IPS-18a (cell line): ENCODE data around the gene PLSCR1.
"Not testable (repeated sequence)": the region's sequence is repeated elsewhere in the genome, so short reads cannot be mapped to it uniquely, and the experiment has no call there.

ENCODE experiments used
- H3K27ac ChIP-seq: one replicate; pipeline ENCODE4 v1.5.1; 2013; ENCODE audit warnings: low read length
- H3K27me3 ChIP-seq: one replicate; pipeline ENCODE4 v1.6.1; 2013; ENCODE audit warnings: mild to moderate bottlenecking, low read length; ENCODE audit not compliant: control insufficient read depth, insufficient read depth
- H3K36me3 ChIP-seq: one replicate; pipeline ENCODE4 v1.6.1; 2013; ENCODE audit warnings: low read depth, low read length; ENCODE audit not compliant: control insufficient read depth
- H3K4me1 ChIP-seq: one replicate; pipeline ENCODE4 v1.6.1; 2013; ENCODE audit warnings: low read depth, low read length; ENCODE audit not compliant: control insufficient read depth
- H3K4me3 ChIP-seq: one replicate; pipeline ENCODE4 v1.5.1; 2013; ENCODE audit warnings: low read length
- H3K9ac ChIP-seq: one replicate; pipeline ENCODE4 v1.6.1; 2013; ENCODE audit warnings: mild to moderate bottlenecking, low read length, moderate library complexity
- H3K9me3 ChIP-seq: one replicate; pipeline ENCODE4 v1.6.1; 2013; ENCODE audit warnings: low read depth, low read length; ENCODE audit not compliant: control insufficient read depth

Gene PLSCR1

GRCh38 chr3:146532406-146532805 is 12.0 kb downstream of the PLSCR1 start:
- peaks cover 29% of the 10 kb centered on the region for H3K4me1 ChIP-seq
- H3K27ac ChIP-seq, result no peak overlapping the region
- no peaks in the 10 kb centered on the region for H3K9me3 ChIP-seq
- no peaks in the 10 kb centered on the region for H3K27me3 ChIP-seq
- no peak overlapping the region for H3K9ac ChIP-seq
- H3K36me3 ChIP-seq, result peaks cover 3% of the 10 kb centered on the region
- H3K4me3 ChIP-seq, result peak overlapping the region; percentile 21

DNA sequence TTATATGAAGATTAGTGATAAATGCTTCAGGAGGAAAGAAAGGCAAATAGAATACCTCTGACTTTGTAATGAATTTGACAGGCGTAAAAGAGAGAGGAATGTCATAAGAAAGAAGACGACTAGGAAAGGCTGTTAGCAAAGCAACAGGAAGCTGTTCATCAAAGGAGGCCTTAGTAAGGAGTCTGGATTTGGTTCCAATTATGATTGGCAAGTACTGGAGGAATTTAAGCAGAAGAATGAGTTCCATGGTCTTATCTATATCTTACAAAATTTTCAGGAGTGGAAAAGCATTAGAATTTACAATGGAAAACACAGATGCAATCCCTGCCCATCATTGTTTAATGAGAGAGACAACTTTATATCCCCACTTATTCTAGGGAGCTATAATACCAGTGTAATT is 13.8 kb downstream of the PLSCR1 start:
- no peaks in the 10 kb centered on the region for H3K9me3 ChIP-seq
- no peak overlapping the region for H3K27ac ChIP-seq
- no peaks in the 10 kb centered on the region for H3K27me3 ChIP-seq
- no peak overlapping the region for H3K4me3 ChIP-seq
- H3K36me3 ChIP-seq, result peaks cover 3% of the 10 kb centered on the region
- no peak overlapping the region for H3K9ac ChIP-seq
- H3K4me1 ChIP-seq, result peaks cover 26% of the 10 kb centered on the region

- no peak overlapping the region for H3K4me3 ChIP-seq
- H3K9ac ChIP-seq, result no peak overlapping the region
- no peaks in the 10 kb centered on the region for H3K9me3 ChIP-seq
- H3K27ac ChIP-seq, result no peak overlapping the region
- H3K4me1 ChIP-seq, result peaks cover 23% of the 10 kb centered on the region
- H3K27me3 ChIP-seq, result no peaks in the 10 kb centered on the region
- H3K36me3 ChIP-seq, result peaks cover 3% of the 10 kb centered on the region
Measured at GRCh38 chr3:146529021-146529420, 15.4 kb downstream of the PLSCR1 start.

GRCh38 chr3:146524961-146525360 is 19.4 kb downstream of the PLSCR1 start:
- no peaks in the 10 kb centered on the region for H3K36me3 ChIP-seq
- H3K4me1 ChIP-seq, result peaks cover 21% of the 10 kb centered on the region
- H3K9me3 ChIP-seq, result no peaks in the 10 kb centered on the region
- no peak overlapping the region for H3K4me3 ChIP-seq
- H3K9ac ChIP-seq, result no peak overlapping the region
- no peak overlapping the region for H3K27ac ChIP-seq
- no peaks in the 10 kb centered on the region for H3K27me3 ChIP-seq

- H3K9ac ChIP-seq, result no peak overlapping the region
- H3K4me3 ChIP-seq, result no peak overlapping the region
- H3K27ac ChIP-seq, result no peak overlapping the region
- no peaks in the 10 kb centered on the region for H3K36me3 ChIP-seq
- peaks cover 21% of the 10 kb centered on the region for H3K4me1 ChIP-seq
- H3K9me3 ChIP-seq, result no peaks in the 10 kb centered on the region
- no peaks in the 10 kb centered on the region for H3K27me3 ChIP-seq
Measured at GRCh38 chr3:146523531-146523930, 20.9 kb downstream of the PLSCR1 start.

- not testable (repeated sequence) for H3K36me3 ChIP-seq
- H3K4me1 ChIP-seq, result peaks cover 21% of the 10 kb centered on the region
- peak overlapping the region; percentile 28 for H3K4me3 ChIP-seq
Measured at GRCh38 chr3:146522174-146523158, 21.9 kb downstream of the PLSCR1 start.

DNA sequence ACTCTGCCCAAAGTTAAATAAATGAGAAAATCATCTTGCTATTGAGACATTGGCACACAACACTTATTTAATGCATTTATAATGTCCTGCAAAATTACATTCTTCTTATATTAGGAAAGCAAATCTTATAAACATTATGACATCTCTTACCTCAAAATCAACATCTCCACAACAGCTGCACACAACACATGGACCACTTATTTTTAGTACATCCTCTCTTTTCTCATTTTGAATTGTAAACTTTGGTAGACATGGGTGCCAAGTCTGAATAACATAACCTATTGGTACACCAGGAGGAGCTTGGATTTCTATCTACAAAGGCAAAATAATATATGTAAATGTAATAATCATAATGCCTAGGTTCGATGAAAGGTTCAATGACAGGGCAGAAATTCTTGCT is 23.0 kb downstream of the PLSCR1 start:
- no peaks in the 10 kb centered on the region for H3K36me3 ChIP-seq
- H3K9ac ChIP-seq, result no peak overlapping the region
- peaks cover 21% of the 10 kb centered on the region for H3K4me1 ChIP-seq
- no peaks in the 10 kb centered on the region for H3K9me3 ChIP-seq
- H3K27me3 ChIP-seq, result no peaks in the 10 kb centered on the region
- no peak overlapping the region for H3K4me3 ChIP-seq
- no peak overlapping the region for H3K27ac ChIP-seq

More at GRCh38 chr3:146522174-146523158, 21.9 kb downstream of the PLSCR1 start:
- H3K9me3 ChIP-seq, H3K9ac ChIP-seq, H3K27me3 ChIP-seq, H3K27ac ChIP-seq: not testable (repeated sequence)

GRCh38 chr3:146519810-146520209 is 24.6 kb downstream of the PLSCR1 start:
- no peaks in the 10 kb centered on the region for H3K36me3 ChIP-seq
- peaks cover 17% of the 10 kb centered on the region for H3K4me1 ChIP-seq
- no peak overlapping the region for H3K4me3 ChIP-seq
- no peak overlapping the region for H3K27ac ChIP-seq
- no peak overlapping the region for H3K9ac ChIP-seq
- no peaks in the 10 kb centered on the region for H3K9me3 ChIP-seq
- no peaks in the 10 kb centered on the region for H3K27me3 ChIP-seq

DNA sequence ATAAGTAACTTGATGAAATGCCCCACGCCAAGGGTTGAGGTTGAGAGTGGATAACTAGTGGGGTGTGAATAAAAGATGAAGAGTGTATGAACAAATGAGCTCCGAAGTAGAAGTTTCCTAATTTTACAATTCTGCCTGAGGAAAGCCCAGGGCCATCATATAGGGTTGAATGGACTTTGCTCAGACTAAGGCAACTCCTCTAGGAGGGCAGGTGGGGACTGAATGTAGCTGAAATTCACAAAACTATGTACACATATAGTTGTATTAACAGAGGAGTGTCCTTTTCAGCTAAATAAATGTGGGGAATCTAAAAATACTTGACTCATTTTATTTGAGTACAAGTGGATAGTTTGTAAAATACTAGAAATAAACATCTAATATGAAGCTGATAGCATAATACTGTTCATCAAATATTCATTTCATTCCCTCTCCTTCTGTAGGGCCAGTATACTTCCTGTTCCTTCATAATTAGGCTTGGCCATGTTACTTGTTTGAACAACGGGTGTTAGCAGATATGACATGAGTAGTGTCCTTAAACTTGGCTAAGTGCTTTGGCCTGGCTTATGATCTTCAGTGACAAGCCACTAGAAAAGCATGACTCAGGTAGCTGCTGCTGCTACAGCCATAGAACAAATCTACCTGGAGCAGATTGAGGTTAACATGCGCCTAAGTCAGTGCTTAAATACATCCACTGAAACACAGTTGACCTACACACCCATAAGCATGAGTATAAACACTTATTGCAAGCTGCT is 26.5 kb downstream of the PLSCR1 start:
- H3K4me3 ChIP-seq, result no peak overlapping the region
- no peaks in the 10 kb centered on the region for H3K27me3 ChIP-seq
- H3K27ac ChIP-seq, result no peak overlapping the region
- H3K4me1 ChIP-seq, result peaks cover 15% of the 10 kb centered on the region
- H3K36me3 ChIP-seq, result no peaks in the 10 kb centered on the region
- no peaks in the 10 kb centered on the region for H3K9me3 ChIP-seq
- no peak overlapping the region for H3K9ac ChIP-seq

GRCh38 chr3:146513386-146514051 is 30.9 kb downstream of the PLSCR1 start:
- no peaks in the 10 kb centered on the region for H3K9me3 ChIP-seq
- no peaks in the 10 kb centered on the region for H3K27me3 ChIP-seq
- H3K36me3 ChIP-seq, result no peaks in the 10 kb centered on the region
- H3K9ac ChIP-seq, result no peak overlapping the region
- no peak overlapping the region for H3K27ac ChIP-seq
- no peak overlapping the region for H3K4me3 ChIP-seq
- H3K4me1 ChIP-seq, result peaks cover 15% of the 10 kb centered on the region

DNA sequence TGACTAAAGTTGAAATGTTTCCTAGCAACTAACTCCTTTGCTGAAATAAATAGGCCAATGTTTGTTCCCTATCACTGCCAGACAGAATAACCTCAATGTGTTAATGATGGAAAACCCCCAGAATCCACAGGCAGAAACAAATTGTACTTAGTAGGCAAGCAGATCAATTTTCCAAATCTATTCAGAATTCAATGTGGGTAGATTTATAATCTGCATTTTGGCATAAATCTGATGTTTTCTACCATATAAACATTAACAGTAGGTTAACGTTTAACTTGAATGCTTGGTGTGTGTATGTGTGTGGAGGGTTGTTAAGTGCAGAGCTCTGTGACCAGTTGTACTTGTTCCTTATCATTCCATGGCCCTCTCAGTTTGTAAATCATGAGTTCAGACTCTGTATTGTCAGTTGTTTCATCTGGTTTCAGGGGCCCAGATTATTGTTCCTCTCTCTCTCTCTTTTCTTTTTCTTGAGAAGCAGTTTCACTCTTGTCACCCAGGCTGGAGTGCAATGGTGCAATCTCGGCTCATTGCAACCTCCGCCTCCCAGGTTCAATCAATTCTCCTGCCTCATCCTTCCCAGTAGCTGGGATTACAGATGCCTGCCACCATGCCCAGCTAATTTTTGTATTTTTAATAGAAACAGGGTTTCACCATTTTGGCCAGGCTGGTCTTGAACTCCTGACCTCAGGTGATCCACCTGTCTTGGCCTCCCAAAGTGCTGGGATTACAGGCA is 32.8 kb downstream of the PLSCR1 start:
- no peak overlapping the region for H3K9ac ChIP-seq
- H3K27ac ChIP-seq, result no peak overlapping the region
- no peaks in the 10 kb centered on the region for H3K27me3 ChIP-seq
- H3K36me3 ChIP-seq, result no peaks in the 10 kb centered on the region
- no peaks in the 10 kb centered on the region for H3K9me3 ChIP-seq
- H3K4me1 ChIP-seq, result peaks cover 30% of the 10 kb centered on the region
- H3K4me3 ChIP-seq, result no peak overlapping the region
